ENCODE results near the gene AHCYL2.

DNA sequence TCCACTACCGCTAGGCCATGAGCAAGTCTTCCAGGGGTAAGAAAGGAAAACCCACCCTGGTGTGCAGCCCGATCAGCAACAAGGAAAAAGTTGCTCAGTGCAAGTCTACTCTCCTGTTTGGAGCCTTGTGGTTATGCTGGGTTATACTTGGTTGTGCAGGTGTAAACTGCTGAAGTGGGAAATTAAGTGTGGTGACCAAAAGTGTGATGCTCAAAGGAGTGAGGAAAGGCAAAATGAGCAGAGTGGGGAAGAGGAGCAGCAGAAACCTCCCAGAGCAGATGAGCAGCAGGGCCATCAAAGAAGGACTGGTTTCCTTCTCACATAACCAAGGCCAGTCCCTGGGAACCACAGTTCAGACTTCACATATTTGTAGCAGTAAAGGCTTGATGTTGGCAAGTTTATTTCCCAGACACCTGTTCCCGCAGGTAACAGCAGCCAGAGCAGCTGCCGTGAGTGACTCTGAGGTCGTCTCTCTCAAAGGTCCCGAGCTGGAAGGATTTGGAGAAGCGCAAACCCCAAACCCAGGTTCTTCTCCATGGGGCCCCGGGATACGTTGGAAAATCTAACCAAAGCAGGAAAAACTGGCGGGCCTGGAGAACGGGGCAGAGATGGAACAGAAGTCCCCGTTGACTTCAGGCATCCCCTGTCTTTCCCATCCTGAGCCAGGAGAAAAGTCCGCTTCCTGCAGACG, 37.0 kb upstream of the AHCYL2 start:
- no peak for TF ChIP-seq ARNT (IDR thresholded peaks at IDR 0.05)
- no peak for TF ChIP-seq NFRKB (IDR thresholded peaks at IDR 0.05)
- TF ChIP-seq LEF1 (IDR thresholded peaks at IDR 0.05; ENCODE audit: borderline replicate concordance) = no peak
- no peak for TF ChIP-seq SUZ12 (IDR thresholded peaks at IDR 0.05)
- no peak for TF ChIP-seq BHLHE40 (IDR thresholded peaks at IDR 0.05; ENCODE audit: borderline replicate concordance)
- no peak for TF ChIP-seq ELF4 (IDR thresholded peaks at IDR 0.05)
- TF ChIP-seq FOXM1 (IDR thresholded peaks at IDR 0.05; ENCODE audit: borderline replicate concordance) = no peak
- no peak for TF ChIP-seq FOXK2 (IDR thresholded peaks at IDR 0.05)
- TF ChIP-seq HDGF (IDR thresholded peaks at IDR 0.05; ENCODE audit: borderline replicate concordance) = no peak
- no peak for TF ChIP-seq FOXA1 (IDR thresholded peaks at IDR 0.05)
- no peak for TF ChIP-seq ZNF384 (IDR thresholded peaks at IDR 0.05)

Measured in HEK293T (cell line).